OCI-LY3 (cell line): ENCODE measurements around the gene KDM8.

ENCODE experiments used
- H2AFZ ChIP-seq: fragments of 200-600, 300-600 bp; shearing (Covaris generic); 2 replicates; pipeline ENCODE4 v1.6.0; 2014; ENCODE audit warnings: antibody characterized with exemption, low read depth, low read length
- H3K27ac ChIP-seq: fragments of 200-600, 300-600 bp; sonication (generic); 2 replicates; pipeline ENCODE4 v1.5.1; 2014; ENCODE audit warnings: mild to moderate bottlenecking, low read length, moderate library complexity, mixed read lengths
- H3K27me3 ChIP-seq: fragments of 200-600, 300-600 bp; sonication (generic); 2 replicates; pipeline ENCODE4 v1.6.1; 2014; ENCODE audit warnings: low read depth, low read length, mixed read lengths
- H3K36me3 ChIP-seq: fragments of 200-600, 300-600 bp; sonication (generic); replicated peaks from 2 replicates; pipeline ENCODE3; 2014; ENCODE audit warnings: low read depth, low read length, mixed read lengths
- H3K4me1 ChIP-seq: fragments of 300-600, 200-600 bp; sonication (generic); 2 replicates; pipeline ENCODE4 v1.6.1; 2014; ENCODE audit warnings: low read length, mixed read lengths
- H3K4me2 ChIP-seq: fragments of 200-600, 300-600 bp; sonication (generic); 2 replicates; pipeline ENCODE4 v1.6.1; 2014; ENCODE audit warnings: low read length, mixed read lengths
- H3K4me3 ChIP-seq: fragments of 300-600, 200-600 bp; sonication (generic); 2 replicates; pipeline ENCODE4 v1.5.1; 2014; ENCODE audit warnings: antibody characterized with exemption, mild to moderate bottlenecking, low read length, moderate library complexity
- H3K79me2 ChIP-seq: fragments of 300-600, 200-600 bp; shearing (Covaris generic); 2 replicates; pipeline ENCODE4 v1.6.1; 2014; ENCODE audit warnings: mild to moderate bottlenecking, low read length, mixed read lengths
- H3K9ac ChIP-seq: fragments of 300-600, 200-600 bp; shearing (Covaris generic); 2 replicates; pipeline ENCODE4 v1.6.0; 2014; ENCODE audit warnings: mild to moderate bottlenecking, low read length, moderate library complexity
- H3K9me3 ChIP-seq: fragments of 200-600, 300-600 bp; shearing (Covaris generic); 2 replicates; pipeline ENCODE4 v1.6.1; 2014; ENCODE audit warnings: low read length, mixed read lengths; ENCODE audit not compliant: insufficient read depth
- H4K20me1 ChIP-seq: fragments of 200-600, 300-600 bp; sonication (generic); 2 replicates; pipeline ENCODE4 v1.6.1; 2016; ENCODE audit warnings: low read length, mixed read lengths; ENCODE audit not compliant: insufficient read depth
- EZH2phosphoT487 ChIP-seq: fragments of 200-600 bp; shearing (Covaris generic); IDR thresholded peaks from 2 replicates; pipeline ENCODE4 v1.6.1; 2018; ENCODE audit warnings: antibody characterized with exemption, mixed run types, low read depth
- TF ChIP-seq, protein P1 (sequence below): fragments of 200-600, 300-600 bp; sonication (generic); IDR thresholded peaks from 2 replicates; pipeline ENCODE4 v1.5.1; 2014; ENCODE audit warnings: antibody characterized with exemption, low read length, low read depth

Gene KDM8

GRCh38 chr16:27164352-27164751 lies 39.0 kb upstream of the KDM8 start:
- Histone ChIP-seq H3K4me2 (no peak overlapping the region), H3K4me3 (no peak overlapping the region), H3K4me1 (no peaks in the 10 kb centered on the region), H3K27ac (no peak overlapping the region), H3K36me3 (no peaks in the 10 kb centered on the region), H3K79me2 (no peaks in the 10 kb centered on the region), H4K20me1 (no peaks in the 10 kb centered on the region), H2AFZ (no peak overlapping the region), H3K27me3 (no peaks in the 10 kb centered on the region), H3K9ac (no peak overlapping the region), H3K9me3 (peaks cover 5% of the 10 kb centered on the region; the same call in 1 of the 2 replicates)
- TF ChIP-seq, protein P1, sequence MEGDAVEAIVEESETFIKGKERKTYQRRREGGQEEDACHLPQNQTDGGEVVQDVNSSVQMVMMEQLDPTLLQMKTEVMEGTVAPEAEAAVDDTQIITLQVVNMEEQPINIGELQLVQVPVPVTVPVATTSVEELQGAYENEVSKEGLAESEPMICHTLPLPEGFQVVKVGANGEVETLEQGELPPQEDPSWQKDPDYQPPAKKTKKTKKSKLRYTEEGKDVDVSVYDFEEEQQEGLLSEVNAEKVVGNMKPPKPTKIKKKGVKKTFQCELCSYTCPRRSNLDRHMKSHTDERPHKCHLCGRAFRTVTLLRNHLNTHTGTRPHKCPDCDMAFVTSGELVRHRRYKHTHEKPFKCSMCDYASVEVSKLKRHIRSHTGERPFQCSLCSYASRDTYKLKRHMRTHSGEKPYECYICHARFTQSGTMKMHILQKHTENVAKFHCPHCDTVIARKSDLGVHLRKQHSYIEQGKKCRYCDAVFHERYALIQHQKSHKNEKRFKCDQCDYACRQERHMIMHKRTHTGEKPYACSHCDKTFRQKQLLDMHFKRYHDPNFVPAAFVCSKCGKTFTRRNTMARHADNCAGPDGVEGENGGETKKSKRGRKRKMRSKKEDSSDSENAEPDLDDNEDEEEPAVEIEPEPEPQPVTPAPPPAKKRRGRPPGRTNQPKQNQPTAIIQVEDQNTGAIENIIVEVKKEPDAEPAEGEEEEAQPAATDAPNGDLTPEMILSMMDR, result no peak
- TF ChIP-seq EZH2phosphoT487, result no peak

GRCh38 chr16:27165576-27165975 lies 37.8 kb upstream of the KDM8 start:
- Histone ChIP-seq H4K20me1 (no peaks in the 10 kb centered on the region), H3K4me2 (no peak overlapping the region), H3K9ac (no peak overlapping the region), H3K79me2 (no peaks in the 10 kb centered on the region), H3K36me3 (no peaks in the 10 kb centered on the region), H3K4me1 (no peaks in the 10 kb centered on the region), H3K9me3 (peaks cover 5% of the 10 kb centered on the region; the same call in 1 of the 2 replicates), H3K27ac (no peak overlapping the region), H3K4me3 (no peak overlapping the region), H3K27me3 (no peaks in the 10 kb centered on the region), H2AFZ (no peak overlapping the region)
- TF ChIP-seq EZH2phosphoT487, result no peak
- TF ChIP-seq, protein P1, result no peak

- no peak overlapping the region for H3K4me2 ChIP-seq
- H3K27me3 ChIP-seq, result no peaks in the 10 kb centered on the region
- no peak overlapping the region for H3K9ac ChIP-seq
- no peaks in the 10 kb centered on the region for H3K9me3 ChIP-seq
- H3K4me1 ChIP-seq, result 0 out of 2 replicates have a peak, but pooled peaks cover 2% of the 10 kb centered on the region
- H3K79me2 ChIP-seq, result no peaks in the 10 kb centered on the region
- no peak overlapping the region for H3K4me3 ChIP-seq
- H2AFZ ChIP-seq, result no peak overlapping the region
- no peaks in the 10 kb centered on the region for H3K36me3 ChIP-seq
- TF ChIP-seq, protein P1, result no peak
- no peak for TF ChIP-seq EZH2phosphoT487
- no peak overlapping the region for H3K27ac ChIP-seq
- H4K20me1 ChIP-seq, result no peaks in the 10 kb centered on the region
These were observed 34.5 kb upstream of the KDM8 start for GRCh38 chr16:27168790-27169189.

- no peak overlapping the region for H2AFZ ChIP-seq
- H3K4me2 ChIP-seq, result no peak overlapping the region
These were observed 33.7 kb upstream of the KDM8 start for GRCh38 chr16:27169511-27170071.

More at GRCh38 chr16:27169511-27170071, 33.7 kb upstream of the KDM8 start:
- Histone ChIP-seq H3K79me2 (no peaks in the 10 kb centered on the region), H3K4me1 (peaks cover 8% of the 10 kb centered on the region; the same call in 1 of the 2 replicates), H3K27ac (no peak overlapping the region), H3K36me3 (no peaks in the 10 kb centered on the region), H3K4me3 (no peak overlapping the region), H3K9ac (no peak overlapping the region), H4K20me1 (no peaks in the 10 kb centered on the region), H3K9me3 (no peaks in the 10 kb centered on the region), H3K27me3 (no peaks in the 10 kb centered on the region)
- TF ChIP-seq, protein P1, result peak; percentile 18; the same call in 1 of the 2 replicates
- TF ChIP-seq EZH2phosphoT487, result no peak
